Measurements from ENCODE around the gene CETP. TPM values are rescaled to one million over a fixed set of nuclear protein-coding genes. Genes with fewer than 3 reads are reported as not detected.

The CETP gene
- total and polyA plus RNA-seq, 12 donors: 0.15 to 2.1 (median 0.31) TPM; not detected in 3

- H3K4me1 ChIP-seq: peaks cover 4 to 70% (median 40%) of the 10 kb centered on the region in 9 donors
- H3K36me3 ChIP-seq: peaks cover 0 to 51% (median 0%) of the 10 kb centered on the region in 9 donors
- DNase-seq: no peak
- H3K27me3 ChIP-seq: peaks cover 0 to 3% (median 0%) of the 10 kb centered on the region in 7 donors
- no peak for TF ChIP-seq CTCF (IDR thresholded peaks at IDR 0.05)
- ATAC-seq: no peak
- H3K27ac ChIP-seq: peak overlapping the region in 1 of 10 donors; percentile 32
- no peaks in the 10 kb centered on the region for H3K9me3 ChIP-seq
- peak overlapping the region in 1 of 10 donors; percentile 3 for H3K4me3 ChIP-seq
- intact Hi-C loops (cut with DNase I): no loop called here
- WGBS, 2 donors: 40 to 61% methylated on average over 2 of the region's 2 CpGs
These were observed 31.5 kb downstream of the CETP start for GRCh38 chr16:56993204-56993603.

GRCh38 chr16:56994311-56994710 lies 32.6 kb downstream of the CETP start:
- Histone ChIP-seq H3K27me3 (peaks cover 0 to 3% (median 0%) of the 10 kb centered on the region in 7 donors), H3K9me3 (no peaks in the 10 kb centered on the region), H3K4me1 (peaks cover 4 to 73% (median 47%) of the 10 kb centered on the region in 9 donors), H3K36me3 (peaks cover 0 to 54% (median 0%) of the 10 kb centered on the region in 9 donors), H3K4me3 (no peak overlapping the region), H3K27ac (peak overlapping the region in 1 of 10 donors; percentile 37)
- no peak for DNase-seq
- ATAC-seq: no peak
- TF ChIP-seq CTCF (IDR thresholded peaks at IDR 0.05): no peak
- 67 to 81% methylated on average over 5 of the region's 5 CpGs for WGBS, 2 donors
- intact Hi-C loops (cut with DNase I): loop anchor here in 1 of 10 donors (2.0 kb wide), 1 partner anchor 18 kb away; no protein-coding TSS in a partner anchor

- 68 to 73% methylated on average over 12 of the region's 12 CpGs for WGBS, 2 donors
- no peak for DNase-seq
- H3K4me1 ChIP-seq: peaks cover 7 to 78% (median 50%) of the 10 kb centered on the region in 9 donors
- intact Hi-C loops (cut with DNase I): loop anchor here in 2 of 10 donors (2.0 to 5.0 kb wide), 2 partner anchors 18 to 47 kb away; no protein-coding TSS in a partner anchor
- TF ChIP-seq CTCF (IDR thresholded peaks at IDR 0.05): no peak
- H3K36me3 ChIP-seq: peaks cover 0 to 54% (median 0%) of the 10 kb centered on the region in 9 donors
- no peaks in the 10 kb centered on the region for H3K9me3 ChIP-seq
- H3K27ac ChIP-seq: peak overlapping the region in 2 of 10 donors; percentile 23 to 37
- H3K27me3 ChIP-seq: peaks cover 0 to 3% (median 0%) of the 10 kb centered on the region in 7 donors
- ATAC-seq: no peak
- no peak overlapping the region for H3K4me3 ChIP-seq
These were observed 33.5 kb downstream of the CETP start for GRCh38 chr16:56995136-56995805.

- Histone ChIP-seq H3K4me1 (peaks cover 6 to 74% (median 43%) of the 10 kb centered on the region in 9 donors), H3K27me3 (peaks cover 0 to 3% (median 0%) of the 10 kb centered on the region in 7 donors), H3K9me3 (no peaks in the 10 kb centered on the region), H3K4me3 (no peak overlapping the region), H3K36me3 (peaks cover 0 to 45% (median 0%) of the 10 kb centered on the region in 9 donors), H3K27ac (no peak overlapping the region)
- ATAC-seq (no peak), DNase-seq (no peak)
- intact Hi-C loops (cut with DNase I): loop anchor here in 1 of 10 donors (5.0 kb wide), 1 partner anchor 45 kb away; no protein-coding TSS in a partner anchor
- no peak for TF ChIP-seq CTCF (IDR thresholded peaks at IDR 0.05)
- 92 to 98% methylated on average over 5 of the region's 5 CpGs for WGBS, 2 donors
These were observed 35.5 kb downstream of the CETP start for GRCh38 chr16:56997264-56997663.
